NCI-H1417 treated with DMSO at 0.1 percent for 48 hours (cell line): ENCODE data around the gene TIGD4.
A peak's percentile ranks its signal among the peaks of the same experiment; 100 is the strongest.
"Not testable (repeated sequence)": the region's sequence is repeated elsewhere in the genome, so short reads cannot be mapped to it uniquely, and the experiment has no call there.

ENCODE experiments used
- DNase-seq: peaks from one replicate; lab custom pipeline; 2025; lab: John Stamatoyannopoulos, UW

Gene TIGD4

GRCh38 chr4:152780267-152780778 is 793 bp upstream of the TIGD4 start:
- no peak for DNase-seq

GRCh38 chr4:152778656-152779512 is 646 bp downstream of the TIGD4 start:
- DNase-seq: no peak

- DNase-seq: no peak
Measured at GRCh38 chr4:152777488-152777887, 2.0 kb downstream of the TIGD4 start.

GRCh38 chr4:152776352-152776751 is 3.2 kb downstream of the TIGD4 start:
- no peak for DNase-seq

- DNase-seq: no peak
Measured at GRCh38 chr4:152773953-152774352, 5.6 kb downstream of the TIGD4 start.

- DNase-seq: no peak
Measured at GRCh38 chr4:152773339-152773738, 6.2 kb downstream of the TIGD4 start.

- no peak for DNase-seq
Measured at GRCh38 chr4:152771741-152772533, 7.6 kb downstream of the TIGD4 start.

GRCh38 chr4:152765069-152765737 is 14.3 kb downstream of the TIGD4 start:
- not testable (repeated sequence) for DNase-seq

GRCh38 chr4:152763796-152764195 is 15.7 kb downstream of the TIGD4 start:
- DNase-seq: no peak

GRCh38 chr4:152748619-152749018 is 30.9 kb downstream of the TIGD4 start:
- DNase-seq: no peak

GRCh38 chr4:152747444-152747843 is 32.1 kb downstream of the TIGD4 start:
- no peak for DNase-seq

GRCh38 chr4:152738827-152739226 is 40.7 kb downstream of the TIGD4 start:
- no peak for DNase-seq

GRCh38 chr4:152735906-152736305 is 43.6 kb downstream of the TIGD4 start:
- no peak for DNase-seq

- peak; percentile 7 for DNase-seq
Measured at GRCh38 chr4:152735396-152735859, 44.1 kb downstream of the TIGD4 start.

GRCh38 chr4:152734699-152735050 is 44.9 kb downstream of the TIGD4 start:
- DNase-seq: no peak

GRCh38 chr4:152734015-152734698 is 45.4 kb downstream of the TIGD4 start:
- DNase-seq: no peak

- DNase-seq: no peak
Measured at GRCh38 chr4:152731997-152732396, 47.5 kb downstream of the TIGD4 start.

- no peak for DNase-seq
Measured at GRCh38 chr4:152729466-152729865, 50.1 kb downstream of the TIGD4 start.

GRCh38 chr4:152728343-152728742 is 51.2 kb downstream of the TIGD4 start:
- no peak for DNase-seq

GRCh38 chr4:152727784-152728183 is 51.7 kb downstream of the TIGD4 start:
- no peak for DNase-seq

- DNase-seq: no peak
Measured at GRCh38 chr4:152724494-152724893, 55.0 kb downstream of the TIGD4 start.

GRCh38 chr4:152723236-152723635 is 56.3 kb downstream of the TIGD4 start:
- DNase-seq: no peak
